Right atrium auricular region (tissue), 2 donors: ENCODE measurements around the gene LRRC25. TPM values are rescaled to one million over a fixed set of nuclear protein-coding genes. Genes with fewer than 3 reads are reported as not detected.
A peak's percentile ranks its signal among the peaks of the same experiment; 100 is the strongest.

Experiments used
- DNase-seq: peaks from one replicate; pipeline ENCODE4 v3.0.0-alpha.2; 2019; ENCODE audit warnings: low spot score
- H3K27ac ChIP-seq, 2 donors: fragments of 200-600 bp; sonication (generic); 1 replicate in 1 of 2; 2 replicates in 1 of 2; pipeline ENCODE4 v1.5.1; 2016 to 2019
- H3K27me3 ChIP-seq, 2 donors: fragments of 200-600 bp; sonication (generic); one replicate each; pipeline versions ENCODE4 v1.5.1 to v1.6.0; 2017 to 2019
- H3K36me3 ChIP-seq: fragments of 200-600 bp; sonication (generic); one replicate; pipeline ENCODE4 v1.5.1; 2016
- H3K4me1 ChIP-seq, 2 donors: fragments of 200-600 bp; sonication (generic); one replicate each; pipeline versions ENCODE4 v1.5.1 to v1.6.0; 2017 to 2019
- H3K4me3 ChIP-seq, 2 donors: fragments of 200-600 bp; sonication (generic); 1 replicate in 1 of 2; 2 replicates in 1 of 2; pipeline ENCODE4 v1.5.1; 2017 to 2019; ENCODE audit warnings: mild to moderate bottlenecking in 1 of 2, moderate library complexity in 1 of 2
- H3K9me3 ChIP-seq, 2 donors: fragments of 200-600 bp; sonication (generic); one replicate each; pipeline ENCODE4 v1.5.1; 2019
- total RNA-seq, 2 donors: library from RNA; depleted of rRNA; stranded (reverse); fragments of >200 nt; gene quantifications; one replicate each; pipeline ENCODE4 v1.1.0, GENCODE V29; 2016
- TF ChIP-seq, protein P1 (sequence below), 2 donors: fragments of 200-600 bp; sonication (generic); IDR thresholded peaks; one replicate each; pipeline ENCODE4 v1.5.1; 2019; ENCODE audit warnings: antibody characterized with exemption in 2 of 2

LRRC25 gene
- 1 to 10 TPM; 2.6 to 6.8 TPM for total RNA-seq

DNA sequence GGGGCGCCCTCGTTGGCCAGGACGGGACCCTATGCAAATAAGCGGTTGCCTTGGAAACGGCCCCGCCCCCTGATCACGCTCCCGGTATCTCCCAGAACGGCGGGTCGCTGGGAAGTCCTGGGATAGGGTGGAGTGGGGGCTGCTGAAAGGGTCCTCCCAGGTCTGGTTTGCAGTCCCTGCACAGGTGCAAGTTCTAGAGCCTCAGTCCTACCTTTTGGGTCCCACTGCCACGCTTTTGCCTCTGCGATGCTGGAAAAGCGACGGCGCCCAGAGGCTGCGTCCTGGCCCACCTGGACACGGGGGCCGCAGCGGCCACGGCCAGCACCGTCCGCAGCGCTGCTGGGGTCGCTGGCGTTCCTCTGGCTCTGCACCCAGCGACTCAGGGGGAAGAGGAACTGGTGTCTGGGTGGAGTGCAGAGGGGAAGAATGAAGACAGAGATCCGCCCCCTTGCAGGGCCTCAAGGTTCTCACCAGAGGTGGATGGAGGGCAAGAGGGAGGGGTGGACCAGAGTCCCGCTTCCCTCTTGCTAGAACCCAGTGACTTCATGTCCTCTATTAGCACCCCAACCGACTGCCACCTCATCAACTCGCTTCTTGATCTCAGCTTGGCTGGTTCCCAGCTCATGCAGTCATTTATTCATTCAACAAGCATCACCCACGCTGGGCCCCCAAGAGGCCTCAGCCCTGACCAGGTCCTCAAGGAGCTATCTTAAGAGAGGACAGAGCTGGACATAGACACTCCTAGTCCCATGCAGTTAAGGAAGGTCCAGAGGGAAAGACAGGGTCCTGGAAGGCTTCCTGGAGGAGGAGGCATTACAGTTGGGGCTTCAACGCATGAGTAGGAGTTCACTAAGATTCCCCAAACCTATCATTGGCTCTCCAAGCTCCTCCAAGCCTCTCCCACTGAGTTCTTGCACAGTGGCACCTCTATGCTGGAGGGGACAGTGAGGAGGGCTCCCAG, at the start of gene LRRC25:
LRRC25 (minus strand) TSS at position 381 of the 961 bp plus-strand sequence. CDS start 659 bp downstream, outside the sequence.
- DNase-seq, result no peak
- Histone ChIP-seq H3K36me3 (no peaks in the 10 kb centered on the region), H3K27ac (no peak within 1 kb of the TSS), H3K4me1 (peaks cover 0 to 10% of the 10 kb centered on the region in 2 donors), H3K27me3 (no peaks in the 10 kb centered on the region), H3K9me3 (no peaks in the 10 kb centered on the region), H3K4me3 (peak within 1 kb of the TSS; percentile 14 to 39)
- TF ChIP-seq, protein P1, sequence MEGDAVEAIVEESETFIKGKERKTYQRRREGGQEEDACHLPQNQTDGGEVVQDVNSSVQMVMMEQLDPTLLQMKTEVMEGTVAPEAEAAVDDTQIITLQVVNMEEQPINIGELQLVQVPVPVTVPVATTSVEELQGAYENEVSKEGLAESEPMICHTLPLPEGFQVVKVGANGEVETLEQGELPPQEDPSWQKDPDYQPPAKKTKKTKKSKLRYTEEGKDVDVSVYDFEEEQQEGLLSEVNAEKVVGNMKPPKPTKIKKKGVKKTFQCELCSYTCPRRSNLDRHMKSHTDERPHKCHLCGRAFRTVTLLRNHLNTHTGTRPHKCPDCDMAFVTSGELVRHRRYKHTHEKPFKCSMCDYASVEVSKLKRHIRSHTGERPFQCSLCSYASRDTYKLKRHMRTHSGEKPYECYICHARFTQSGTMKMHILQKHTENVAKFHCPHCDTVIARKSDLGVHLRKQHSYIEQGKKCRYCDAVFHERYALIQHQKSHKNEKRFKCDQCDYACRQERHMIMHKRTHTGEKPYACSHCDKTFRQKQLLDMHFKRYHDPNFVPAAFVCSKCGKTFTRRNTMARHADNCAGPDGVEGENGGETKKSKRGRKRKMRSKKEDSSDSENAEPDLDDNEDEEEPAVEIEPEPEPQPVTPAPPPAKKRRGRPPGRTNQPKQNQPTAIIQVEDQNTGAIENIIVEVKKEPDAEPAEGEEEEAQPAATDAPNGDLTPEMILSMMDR (IDR thresholded peaks at IDR 0.05), result no peak

GRCh38 chr19:18446811-18447359, 49.5 kb upstream of the LRRC25 start:
- Histone ChIP-seq H3K27ac (no peak overlapping the region), H3K9me3 (no peaks in the 10 kb centered on the region), H3K4me3 (no peak overlapping the region), H3K4me1 (peaks cover 0 to 11% of the 10 kb centered on the region in 2 donors), H3K27me3 (no peaks in the 10 kb centered on the region), H3K36me3 (peaks cover 69% of the 10 kb centered on the region)
- TF ChIP-seq, protein P1 (IDR thresholded peaks at IDR 0.05), result no peak
- no peak for DNase-seq

DNA sequence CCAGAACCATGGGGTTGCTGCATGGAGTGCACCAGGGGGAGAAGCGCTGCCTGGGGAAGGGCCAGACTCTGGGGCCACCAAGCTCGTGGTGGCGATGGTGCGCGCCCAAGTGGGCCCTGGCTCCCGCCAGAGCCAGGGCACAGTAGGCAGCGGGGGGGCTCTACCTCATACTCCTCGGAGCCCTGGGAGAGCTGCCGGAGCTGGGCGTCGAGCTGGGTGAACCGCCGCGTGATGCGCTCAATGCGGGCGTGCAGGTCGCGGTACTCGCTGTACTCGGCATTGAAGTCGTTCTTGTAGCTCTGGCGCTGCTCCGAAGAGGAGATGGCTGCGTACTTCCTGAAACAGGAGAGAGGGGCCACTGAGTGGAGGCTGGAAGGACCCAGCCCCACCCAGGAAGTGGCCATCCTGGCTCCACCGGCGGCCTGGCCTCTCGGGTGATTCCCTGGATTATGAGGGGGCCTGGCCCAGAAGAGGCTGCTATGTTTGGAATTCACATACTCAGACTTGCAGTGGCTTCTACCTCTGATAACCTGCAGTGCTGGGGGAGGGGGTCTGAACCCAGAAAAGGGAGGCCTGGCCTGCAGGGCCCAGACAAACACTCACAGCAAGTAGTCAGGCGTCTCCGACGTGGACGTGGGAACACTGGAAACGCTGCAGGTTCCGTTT, 48.9 kb upstream of the LRRC25 start:
- Histone ChIP-seq H3K27ac (no peak overlapping the region), H3K4me3 (no peak overlapping the region), H3K4me1 (peaks cover 0 to 8% of the 10 kb centered on the region in 2 donors), H3K9me3 (no peaks in the 10 kb centered on the region), H3K36me3 (peaks cover 69% of the 10 kb centered on the region), H3K27me3 (no peaks in the 10 kb centered on the region)
- TF ChIP-seq, protein P1 (IDR thresholded peaks at IDR 0.05), result no peak
- DNase-seq, result no peak

DNA sequence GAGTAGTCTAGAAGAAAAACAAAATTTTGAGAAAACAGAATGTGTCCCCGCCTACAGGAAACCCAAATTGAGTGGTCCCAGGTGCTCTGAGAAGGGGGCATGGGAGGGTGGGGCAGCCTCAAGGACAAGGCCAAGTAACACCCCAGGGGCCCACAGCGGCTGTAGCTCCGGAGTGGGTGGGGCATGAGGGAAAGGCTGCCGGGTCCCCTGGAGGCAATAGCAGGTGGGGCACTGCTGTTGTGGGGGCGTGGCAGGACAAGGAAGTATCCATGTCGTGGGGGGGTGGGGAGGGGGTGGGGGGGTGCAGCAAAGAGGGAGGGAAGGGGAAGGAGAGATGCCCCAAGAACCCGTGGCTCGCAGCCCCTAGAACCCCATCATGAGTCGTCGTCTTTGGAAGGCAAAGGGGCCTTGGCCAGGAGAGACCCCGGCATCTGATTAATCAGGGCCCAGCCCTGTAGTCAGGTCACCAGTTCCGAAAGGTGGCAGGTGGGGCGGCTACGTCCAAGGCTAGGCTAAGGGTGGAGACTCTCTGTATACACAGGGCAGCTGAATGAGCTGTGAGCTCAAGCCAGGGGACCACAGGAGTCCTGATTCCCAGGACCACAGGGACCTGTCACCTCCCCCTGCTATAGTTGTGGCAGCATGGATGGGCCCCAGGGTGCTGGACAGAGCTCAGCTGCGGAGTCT, 48.0 kb upstream of the LRRC25 start:
- H3K4me3 ChIP-seq, result no peak overlapping the region
- no peak for DNase-seq
- no peak overlapping the region for H3K27ac ChIP-seq
- no peaks in the 10 kb centered on the region for H3K4me1 ChIP-seq
- peaks cover 65% of the 10 kb centered on the region for H3K36me3 ChIP-seq
- no peaks in the 10 kb centered on the region for H3K27me3 ChIP-seq
- no peaks in the 10 kb centered on the region for H3K9me3 ChIP-seq
- TF ChIP-seq, protein P1 (IDR thresholded peaks at IDR 0.05), result no peak

DNA sequence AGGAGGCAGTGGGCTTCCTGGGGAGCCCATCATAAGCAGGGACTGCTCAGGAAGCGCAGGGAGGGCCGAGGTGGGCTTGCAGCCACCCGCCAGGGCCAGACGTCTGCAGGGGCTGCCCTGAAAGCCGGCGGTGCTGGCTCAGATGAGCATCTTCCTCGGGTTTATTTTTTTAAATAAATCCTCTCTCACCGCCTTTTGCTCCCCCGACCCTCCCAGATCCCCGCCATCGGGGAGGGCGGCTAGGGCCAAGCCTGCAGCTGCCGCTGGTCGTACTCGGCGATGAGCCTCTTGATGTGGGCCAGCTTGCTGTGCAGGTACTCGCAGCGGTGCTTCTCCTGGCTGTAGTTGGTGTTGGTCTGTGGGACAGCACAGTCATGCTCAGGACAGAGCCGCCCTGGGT, 47.1 kb upstream of the LRRC25 start:
- Histone ChIP-seq H3K4me3 (no peak overlapping the region), H3K27ac (no peak overlapping the region), H3K9me3 (no peaks in the 10 kb centered on the region), H3K36me3 (peaks cover 56% of the 10 kb centered on the region), H3K4me1 (no peaks in the 10 kb centered on the region), H3K27me3 (no peaks in the 10 kb centered on the region)
- TF ChIP-seq, protein P1 (IDR thresholded peaks at IDR 0.05), result no peak
- no peak for DNase-seq
